ENCODE measurements around the gene KRTAP10-2.
"Not testable (repeated sequence)": the region's sequence is repeated elsewhere in the genome, so short reads cannot be mapped to it uniquely, and the experiment has no call there.

The KRTAP10-2 gene

DNA sequence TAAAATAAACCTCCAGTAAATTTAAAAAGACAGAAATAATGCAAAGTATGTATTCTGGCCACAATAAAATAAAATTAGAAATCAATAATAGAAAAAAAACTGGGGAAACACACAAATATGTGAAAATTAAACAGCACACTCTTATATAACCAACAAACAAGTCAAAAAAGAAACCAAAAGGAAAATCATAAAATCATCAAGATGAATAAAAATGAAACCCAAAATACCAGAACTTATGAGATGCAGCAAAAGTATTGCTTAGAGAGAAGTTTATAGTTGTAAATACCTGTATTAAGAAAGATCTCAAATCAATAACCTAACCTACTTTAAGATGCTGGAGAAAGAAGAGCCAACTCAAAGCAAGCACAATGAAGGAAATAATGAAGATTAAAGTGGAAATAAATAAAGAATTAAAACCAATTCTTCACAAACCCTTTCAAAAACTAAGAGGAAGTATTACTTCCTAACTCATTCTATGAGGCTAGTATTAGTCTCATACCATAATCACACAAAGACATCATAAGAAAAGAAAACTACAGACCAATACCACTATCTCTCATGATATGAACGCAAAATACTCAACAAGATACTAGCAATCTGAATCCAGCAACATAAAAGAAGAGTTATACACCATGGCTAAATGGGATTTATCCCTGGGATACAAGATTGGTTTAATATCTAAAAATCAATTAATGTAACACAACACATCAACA is 13.7 kb upstream of the KRTAP10-2 start:
- DNase-seq, result no peak

- DNase-seq, result no peak
Measured at GRCh38 chr21:44564099-44564498, 12.8 kb upstream of the KRTAP10-2 start.

GRCh38 chr21:44558695-44559094 is 7.4 kb upstream of the KRTAP10-2 start, which contains the start of gene KRTAP10-3:
Gene KRTAP10-3, minus strand, starts transcription at chr21:44558795. Its CDS starts 80 bp downstream, at chr21:44558715.
- DNase-seq, result no peak

DNA sequence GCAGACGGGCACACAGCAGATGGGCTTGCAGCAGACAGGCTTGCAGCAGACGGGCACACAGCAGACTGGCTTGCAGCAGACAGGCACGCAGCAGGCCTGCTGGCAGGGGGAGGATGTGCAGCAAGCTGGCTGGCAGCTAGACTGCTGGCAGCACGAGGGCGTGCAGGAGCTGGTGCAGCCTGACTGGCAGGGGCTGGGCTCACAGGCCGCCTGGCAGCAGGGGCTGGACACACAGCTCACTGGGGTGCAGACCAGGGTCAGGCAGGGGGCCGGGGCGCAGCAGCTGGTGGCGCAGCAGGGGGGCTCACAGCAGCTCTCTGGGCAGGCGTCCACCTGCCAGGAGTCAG is 7.0 kb upstream of the KRTAP10-2 start:
- DNase-seq, result not testable (repeated sequence)

- DNase-seq, result no peak
Measured at GRCh38 chr21:44557491-44558328, 6.4 kb upstream of the KRTAP10-2 start.

DNA sequence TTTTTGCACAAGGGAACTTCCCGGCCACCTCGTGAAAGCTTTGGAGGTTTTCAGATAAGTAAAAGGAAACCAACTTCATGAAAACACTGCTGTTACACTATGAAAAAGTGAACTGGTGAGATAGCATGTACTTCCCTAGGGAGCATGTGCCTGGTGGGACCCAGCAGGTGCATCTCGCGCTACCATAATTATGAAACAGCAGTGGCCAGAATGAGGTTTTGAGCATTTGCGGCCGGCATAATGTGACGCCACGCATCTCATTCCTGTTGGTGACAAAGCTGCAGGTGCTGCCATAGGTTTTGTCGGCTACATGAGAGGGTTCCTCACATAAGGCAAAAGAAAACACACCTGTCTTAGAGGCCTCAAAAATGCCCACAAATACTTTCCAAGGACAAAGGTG is 5.6 kb upstream of the KRTAP10-2 start:
- DNase-seq, result no peak

GRCh38 chr21:44555200-44555875 is 4.0 kb upstream of the KRTAP10-2 start:
- DNase-seq, result no peak

DNA sequence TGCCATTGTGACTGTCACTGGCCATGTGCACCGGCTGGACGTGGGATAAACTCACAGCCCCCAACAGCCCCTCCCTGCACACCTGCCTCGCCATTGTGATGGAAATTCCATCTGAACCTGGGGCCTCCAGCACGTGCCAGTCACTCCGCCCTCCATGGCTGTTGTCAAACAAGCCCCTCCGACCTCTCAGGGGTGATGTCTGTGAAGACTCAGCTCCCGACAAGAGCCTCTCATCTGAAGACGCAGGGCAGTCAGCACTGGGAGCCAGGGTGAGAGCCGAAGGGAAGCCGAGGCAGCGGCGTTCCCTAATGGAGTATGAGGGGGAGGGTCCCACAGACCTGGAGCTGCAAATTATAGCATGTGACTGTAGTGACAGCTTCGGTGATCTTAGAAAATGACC is 1.4 kb upstream of the KRTAP10-2 start:
- no peak for DNase-seq

GRCh38 chr21:44552136-44552535 is 831 bp upstream of the KRTAP10-2 start:
- no peak for DNase-seq

- no peak for DNase-seq
Measured at GRCh38 chr21:44550807-44551206, 498 bp downstream of the KRTAP10-2 start.

DNA sequence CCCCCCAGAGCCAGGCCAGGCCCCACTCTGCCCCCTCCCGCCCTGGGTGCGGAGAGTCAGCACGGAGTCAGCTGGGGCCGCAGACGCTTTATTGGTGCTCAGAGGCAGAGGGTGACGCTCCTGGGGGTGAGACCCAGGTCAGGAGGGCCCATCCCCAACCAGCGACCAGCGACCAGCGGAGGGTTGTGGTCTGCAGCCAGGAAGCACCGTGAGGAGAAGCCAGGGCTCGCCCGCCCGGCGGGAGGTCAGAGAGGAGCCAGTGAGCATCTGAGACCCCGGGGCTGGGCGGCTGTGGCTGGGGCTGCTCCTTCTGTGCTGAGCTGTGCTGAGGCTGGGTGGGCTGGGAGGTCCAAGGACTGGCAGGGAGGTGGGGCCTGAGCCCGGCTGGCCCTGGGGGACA is 1.0 kb downstream of the KRTAP10-2 start:
- DNase-seq, result not testable (repeated sequence)

GRCh38 chr21:44549525-44550211 is 1.6 kb downstream of the KRTAP10-2 start:
- DNase-seq, result no peak

GRCh38 chr21:44548922-44549321 is 2.4 kb downstream of the KRTAP10-2 start:
- no peak for DNase-seq

DNA sequence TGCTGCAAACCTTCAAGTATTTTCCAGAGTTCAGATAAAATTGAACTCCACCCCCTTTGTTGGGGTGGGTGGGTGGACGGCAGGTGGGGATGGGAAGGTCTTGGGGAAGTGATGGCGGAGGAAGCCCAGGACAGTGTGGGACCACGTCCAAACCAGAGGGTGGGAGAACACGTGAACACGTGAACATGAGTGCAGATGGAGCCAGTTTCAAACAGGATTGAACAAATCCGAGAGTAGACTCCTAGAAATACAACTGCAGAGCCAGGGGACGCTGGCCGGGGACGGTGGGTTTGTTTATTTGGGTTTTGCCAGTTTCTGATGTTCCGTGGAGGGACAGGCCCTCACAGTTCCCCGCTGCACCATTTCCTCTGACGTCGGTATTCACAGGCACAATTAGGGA is 2.9 kb downstream of the KRTAP10-2 start:
- DNase-seq, result no peak

DNA sequence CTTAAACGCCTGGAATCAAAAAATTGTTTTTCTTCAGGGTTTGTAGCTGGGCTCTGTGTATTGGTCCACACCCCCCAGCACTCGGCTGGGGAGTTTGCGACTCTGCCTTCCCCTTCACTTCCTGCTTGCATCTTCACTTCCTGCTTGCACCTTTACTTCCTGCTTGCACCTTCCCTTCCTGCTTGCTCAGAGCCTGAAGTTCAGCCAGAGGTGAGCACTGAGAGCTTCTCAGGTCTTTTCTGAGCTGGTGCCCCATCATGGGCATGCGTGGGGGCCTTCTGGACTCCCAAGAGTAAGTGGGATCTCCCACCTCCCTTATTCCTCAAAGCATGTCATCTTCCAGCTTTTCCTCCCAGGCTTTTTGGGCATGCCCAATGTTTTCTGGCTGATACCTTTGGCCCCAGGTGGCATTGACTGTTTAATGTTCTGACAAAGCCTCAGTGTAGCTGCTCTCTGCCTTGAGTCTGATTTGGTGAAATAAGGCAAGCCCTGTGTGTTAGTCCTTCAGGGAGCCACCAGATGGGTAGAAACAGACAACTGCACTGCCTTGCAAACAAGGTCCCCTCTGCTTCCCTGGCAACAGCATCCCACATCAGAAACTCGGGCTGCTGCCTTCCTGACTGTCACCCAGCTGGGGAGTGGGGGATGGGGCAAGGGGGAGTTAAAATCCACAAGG is 3.5 kb downstream of the KRTAP10-2 start:
- no peak for DNase-seq

GRCh38 chr21:44544566-44544965 is 6.7 kb downstream of the KRTAP10-2 start:
- DNase-seq, result no peak

DNA sequence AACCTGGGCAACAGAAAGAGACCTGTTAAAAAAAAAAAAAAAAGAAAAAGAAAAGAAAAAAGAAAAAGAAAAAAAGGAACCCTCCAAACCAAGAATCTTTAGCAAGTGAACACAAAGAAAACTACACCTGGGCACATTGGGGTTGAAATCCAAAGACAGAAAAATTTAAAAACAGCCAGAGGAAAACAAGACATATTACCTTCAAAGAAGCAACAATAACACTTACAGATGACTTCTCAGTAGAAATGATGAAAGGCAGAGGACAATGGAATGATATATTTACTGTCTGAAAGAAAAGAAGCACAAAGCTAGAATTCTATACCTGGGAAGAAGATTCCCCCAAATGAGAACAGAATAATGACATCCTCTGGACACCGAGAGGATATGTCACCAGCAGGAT is 8.6 kb downstream of the KRTAP10-2 start:
- DNase-seq, result no peak

GRCh38 chr21:44540741-44541288 is 10.5 kb downstream of the KRTAP10-2 start:
- DNase-seq, result no peak

- DNase-seq, result no peak
Measured at GRCh38 chr21:44539991-44540666, 11.2 kb downstream of the KRTAP10-2 start, which contains the start of gene KRTAP10-1. Gene KRTAP10-1, minus strand, starts transcription at chr21:44540195. Its CDS starts 45 bp downstream, at chr21:44540150.

DNA sequence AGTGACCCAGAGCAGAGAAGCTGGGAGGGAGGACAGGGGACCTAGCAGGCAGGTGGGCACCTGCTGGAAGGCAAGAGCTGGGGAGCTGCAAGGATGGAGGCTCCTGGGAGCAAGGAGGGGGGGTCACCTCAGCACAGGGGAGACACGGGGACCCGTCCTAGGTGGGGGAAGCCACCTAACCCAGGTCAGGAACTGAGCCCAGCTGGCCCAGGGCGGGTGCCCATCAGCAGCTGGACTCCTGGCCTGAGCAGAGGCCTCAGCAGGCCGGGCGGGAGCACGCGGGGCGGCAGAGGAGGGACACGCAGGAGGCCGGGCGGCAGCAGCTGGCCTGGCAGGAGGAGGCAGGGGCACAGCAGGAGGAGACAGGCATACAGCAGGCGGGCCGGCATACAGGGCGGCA is 12.3 kb downstream of the KRTAP10-2 start:
- no peak for DNase-seq
